DMS79 treated with DMSO at 0.1 percent for 48 hours (cell line): ENCODE results near the gene SYCE1L.

Experiments used
- DNase-seq: peaks from one replicate; lab custom pipeline; 2025; lab: John Stamatoyannopoulos, UW

Gene SYCE1L

GRCh38 chr16:77250400-77250799 lies 51.2 kb downstream of the SYCE1L start:
- DNase-seq, result no peak
